GM10266 (cell line): ENCODE data around the gene CCDC30.

Experiments used
- DNase-seq: peaks from one replicate; pipeline ENCODE4 v3.0.0; 2012; ENCODE audit errors: extremely low spot score
- TF ChIP-seq, protein P1 (sequence below): IDR thresholded peaks from 2 replicates; pipeline ENCODE4 v1.5.1; 2012; ENCODE audit warnings: mild to moderate bottlenecking, low read depth; ENCODE audit not compliant: control insufficient read depth, insufficient read depth; ENCODE audit errors: missing control alignments

Gene CCDC30

DNA sequence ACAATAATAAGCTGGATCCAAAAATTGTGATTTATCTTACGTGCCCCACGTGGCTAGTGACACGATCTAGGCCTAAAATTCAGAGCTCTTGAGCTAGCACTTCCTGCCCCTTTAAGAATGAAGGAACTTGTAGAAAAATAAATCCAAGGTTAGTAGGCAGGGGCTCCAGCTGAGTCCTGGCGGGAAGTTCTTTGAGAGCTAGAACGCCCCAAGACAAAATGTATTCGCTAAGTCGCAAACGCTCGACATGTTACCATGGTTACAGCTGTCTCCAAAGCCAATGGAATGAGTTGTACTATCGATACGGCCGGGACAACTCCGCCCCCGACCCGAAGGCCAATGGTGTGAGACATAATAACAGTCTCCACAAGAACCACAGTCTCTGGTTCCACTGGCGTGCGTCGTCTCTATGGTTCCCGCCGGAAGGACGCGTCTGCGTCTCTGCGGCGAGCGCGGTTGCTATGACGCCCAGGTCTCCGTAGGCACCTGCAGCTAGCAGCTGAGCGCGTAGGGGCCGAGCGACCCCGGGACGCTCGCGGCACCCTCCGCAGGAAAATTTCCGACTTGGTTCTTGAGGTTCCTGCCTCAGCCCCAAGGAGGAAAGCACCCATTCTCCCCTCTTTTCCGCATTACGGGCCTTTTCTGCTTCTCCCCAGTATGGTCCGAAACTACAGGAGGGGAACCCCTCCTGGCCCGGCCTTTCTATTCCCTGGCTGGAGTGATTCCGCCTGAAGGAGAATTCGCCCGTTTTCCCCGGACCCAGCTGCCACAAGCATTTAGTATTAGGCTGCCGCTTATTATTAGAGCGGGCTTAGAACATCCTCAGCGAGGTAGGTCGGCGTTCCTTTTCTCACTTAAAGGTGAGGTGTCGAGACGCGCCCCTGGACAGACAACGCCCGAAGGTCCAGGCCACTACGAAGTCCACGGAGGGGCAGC lies at the start of gene CCDC30:
CCDC30 (plus strand) TSS at position 459 of the 936 bp plus-strand sequence. CDS start 17,266 bp downstream, outside the sequence.
- DNase-seq: peak; percentile 96
- TF ChIP-seq, protein P1, sequence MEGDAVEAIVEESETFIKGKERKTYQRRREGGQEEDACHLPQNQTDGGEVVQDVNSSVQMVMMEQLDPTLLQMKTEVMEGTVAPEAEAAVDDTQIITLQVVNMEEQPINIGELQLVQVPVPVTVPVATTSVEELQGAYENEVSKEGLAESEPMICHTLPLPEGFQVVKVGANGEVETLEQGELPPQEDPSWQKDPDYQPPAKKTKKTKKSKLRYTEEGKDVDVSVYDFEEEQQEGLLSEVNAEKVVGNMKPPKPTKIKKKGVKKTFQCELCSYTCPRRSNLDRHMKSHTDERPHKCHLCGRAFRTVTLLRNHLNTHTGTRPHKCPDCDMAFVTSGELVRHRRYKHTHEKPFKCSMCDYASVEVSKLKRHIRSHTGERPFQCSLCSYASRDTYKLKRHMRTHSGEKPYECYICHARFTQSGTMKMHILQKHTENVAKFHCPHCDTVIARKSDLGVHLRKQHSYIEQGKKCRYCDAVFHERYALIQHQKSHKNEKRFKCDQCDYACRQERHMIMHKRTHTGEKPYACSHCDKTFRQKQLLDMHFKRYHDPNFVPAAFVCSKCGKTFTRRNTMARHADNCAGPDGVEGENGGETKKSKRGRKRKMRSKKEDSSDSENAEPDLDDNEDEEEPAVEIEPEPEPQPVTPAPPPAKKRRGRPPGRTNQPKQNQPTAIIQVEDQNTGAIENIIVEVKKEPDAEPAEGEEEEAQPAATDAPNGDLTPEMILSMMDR: no peak

DNA sequence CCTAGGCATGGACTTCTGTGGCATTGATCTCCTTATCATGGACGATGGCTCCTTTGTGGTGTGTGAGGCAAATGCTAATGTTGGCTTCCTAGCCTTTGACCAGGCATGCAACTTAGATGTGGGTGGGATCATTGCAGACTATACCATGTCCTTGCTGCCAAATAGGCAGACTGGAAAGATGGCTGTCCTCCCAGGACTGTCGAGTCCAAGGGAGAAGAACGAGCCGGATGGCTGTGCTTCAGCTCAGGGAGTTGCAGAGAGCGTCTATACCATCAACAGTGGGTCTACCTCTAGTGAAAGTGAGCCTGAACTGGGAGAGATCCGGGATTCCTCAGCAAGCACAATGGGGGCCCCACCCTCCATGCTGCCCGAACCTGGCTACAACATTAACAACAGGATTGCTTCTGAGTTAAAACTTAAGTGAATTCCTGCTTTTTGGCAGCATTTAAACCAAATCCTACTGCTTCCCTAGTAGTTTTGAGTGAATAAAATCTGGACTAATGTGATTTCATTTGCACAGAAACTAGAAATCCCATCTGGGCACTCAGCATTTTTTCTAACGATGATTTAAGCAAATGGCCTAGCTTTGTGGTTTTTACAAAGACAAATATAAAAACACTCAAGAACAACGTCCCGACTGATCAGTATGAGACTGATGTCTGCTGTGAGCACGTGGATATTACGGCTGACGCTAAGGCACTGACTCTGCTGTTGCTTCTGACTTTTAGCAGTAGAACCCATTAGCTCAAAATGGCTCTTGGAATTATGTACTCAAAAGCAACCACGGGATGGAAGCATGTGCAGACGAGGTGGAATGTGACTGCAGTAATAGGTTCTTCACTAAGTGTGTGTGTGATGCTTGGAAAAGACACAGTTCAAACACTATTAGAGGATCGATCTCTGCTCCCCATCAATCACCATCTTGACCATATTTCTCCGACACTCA lies 48.3 kb upstream of the CCDC30 start:
- no peak for DNase-seq
- TF ChIP-seq, protein P1: no peak

DNA sequence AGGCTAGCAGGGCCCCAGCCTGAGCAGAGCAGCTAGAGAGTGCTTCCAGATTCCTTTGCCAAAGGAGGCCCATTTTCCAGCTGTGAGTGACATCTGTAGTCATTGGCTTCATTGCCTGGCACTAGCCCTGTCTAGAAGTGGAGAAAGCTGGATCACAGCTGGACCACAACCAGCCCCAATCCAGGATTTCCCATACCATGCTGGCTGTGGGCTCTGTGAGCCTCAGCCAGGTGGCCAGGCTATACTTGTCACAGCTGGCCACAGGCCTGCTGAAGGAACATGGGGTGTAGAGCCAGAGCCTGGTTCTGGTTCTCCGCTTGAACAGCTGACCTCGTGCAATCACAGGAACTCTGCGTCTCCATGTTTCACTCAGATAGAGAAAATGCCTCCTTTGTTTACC lies 45.9 kb upstream of the CCDC30 start:
- TF ChIP-seq, protein P1: no peak
- DNase-seq: no peak

DNA sequence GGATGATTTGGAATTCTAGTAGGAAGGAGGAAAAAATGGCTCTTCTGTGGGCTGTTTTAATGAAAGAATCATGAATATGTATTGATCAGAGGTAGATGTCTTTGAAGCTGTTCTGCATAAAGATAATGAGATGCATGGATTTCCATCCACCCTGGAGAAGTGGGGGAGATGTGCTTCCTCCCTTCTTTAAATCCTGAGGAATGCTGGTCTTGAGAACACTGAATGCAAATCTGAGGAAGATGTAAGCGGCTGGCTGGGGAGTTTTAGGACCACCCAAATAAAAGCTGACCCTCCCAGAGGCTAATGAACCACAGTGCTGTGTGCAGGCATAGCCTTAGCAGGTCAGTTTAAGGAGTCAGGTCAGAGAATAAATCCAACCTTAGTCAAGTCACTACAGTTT lies 44.6 kb upstream of the CCDC30 start:
- no peak for DNase-seq
- TF ChIP-seq, protein P1: no peak

DNA sequence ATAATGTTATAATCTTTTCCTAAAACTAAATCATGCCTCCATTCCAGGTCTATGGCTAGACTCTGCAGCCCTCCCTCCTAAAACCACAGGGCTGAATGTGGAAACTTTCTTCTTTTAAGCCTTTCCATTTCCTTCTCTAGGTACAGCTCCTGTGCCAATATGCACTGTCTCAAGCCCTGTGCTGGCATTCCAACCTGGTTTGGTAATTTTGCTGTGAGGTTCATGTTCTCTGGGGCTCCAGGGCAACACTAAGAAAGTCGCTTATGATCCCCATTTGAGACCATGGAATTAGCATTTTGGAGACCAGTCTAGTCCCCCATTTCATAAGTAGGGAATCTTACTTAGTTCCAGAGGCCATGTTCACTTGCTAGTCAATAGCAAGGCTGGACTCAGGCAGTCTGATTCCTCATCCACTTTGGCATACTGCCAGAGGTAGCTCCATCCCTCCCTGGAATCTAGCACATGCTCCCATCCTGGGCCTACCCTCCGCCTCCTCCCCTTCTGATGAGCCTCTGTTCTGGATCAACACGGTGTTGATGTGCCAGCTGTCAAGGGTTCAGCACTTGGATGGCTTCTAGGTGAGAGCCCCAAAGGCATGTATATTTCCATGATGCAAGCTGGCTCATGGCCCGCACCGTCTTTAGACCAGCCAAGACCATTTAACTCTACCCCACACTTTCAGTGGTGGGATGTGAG lies 43.8 kb upstream of the CCDC30 start:
- DNase-seq: no peak
- TF ChIP-seq, protein P1: no peak

DNA sequence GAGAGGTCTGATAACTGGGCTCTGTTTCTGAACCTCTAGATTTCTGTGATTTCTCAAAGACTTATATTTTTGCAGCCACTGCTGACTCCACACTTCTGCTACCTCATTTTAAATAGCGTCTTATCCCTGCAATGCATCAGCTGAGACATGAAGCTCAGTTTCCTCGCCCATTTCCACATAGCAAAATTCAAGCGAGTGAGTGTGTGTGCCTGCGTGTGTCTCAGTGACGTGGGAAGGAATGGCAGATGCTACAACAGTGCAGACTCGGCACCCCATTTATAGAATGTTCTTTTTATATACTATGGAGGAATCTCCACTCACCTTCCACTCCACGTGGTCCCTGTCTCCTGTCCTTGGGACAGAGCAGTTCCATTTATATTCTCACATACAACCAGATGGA lies 43.0 kb upstream of the CCDC30 start:
- TF ChIP-seq, protein P1: no peak
- DNase-seq: no peak
